Stimulated activated naive B cell treated with anti-CD40 and anti-IgM and Interleukin-4, amounts not matched to agents 10 μg/mL and 1 μg/mL and 100 μg/mL, for 72 hours (primary cell): Measurements from ENCODE around the gene HNF1A.
A peak's percentile ranks its signal among the peaks of the same experiment; 100 is the strongest.

ENCODE experiments used
- ATAC-seq, 2 donors: fragments of 150-1000 bp; cut with Tn5 transposase; replicated peaks; 2 replicates each; pipeline ENCODE4 v1.10.0; 2021; ENCODE audit warnings: moderate library complexity in 1 of 2
- DNase-seq: peaks from one replicate; pipeline ENCODE4 v3.0.0; 2021
- H3K27ac Mint-ChIP-seq: one replicate; pipeline ENCODE4 v1.8.0; 2022; ENCODE audit warnings: mild to moderate bottlenecking, mixed read lengths
- H3K27me3 Mint-ChIP-seq, 2 donors: one replicate each; pipeline ENCODE4 v1.8.0; 2022; ENCODE audit warnings: mixed read lengths in 2 of 2
- H3K36me3 Mint-ChIP-seq, 2 donors: one replicate each; pipeline ENCODE4 v1.8.0; 2022; ENCODE audit warnings: mixed read lengths in 2 of 2, mild to moderate bottlenecking in 1 of 2
- H3K4me1 Mint-ChIP-seq, 2 donors: one replicate each; pipeline ENCODE4 v1.8.0; 2022; ENCODE audit warnings: mixed read lengths in 2 of 2, mild to moderate bottlenecking in 1 of 2
- H3K4me3 Mint-ChIP-seq, 2 donors: one replicate each; pipeline ENCODE4 v1.8.0; 2022; ENCODE audit warnings: mild to moderate bottlenecking in 2 of 2, mixed read lengths in 2 of 2, moderate library complexity in 1 of 2
- H3K9me3 Mint-ChIP-seq, 2 donors: one replicate each; pipeline ENCODE4 v1.8.0; 2022; ENCODE audit warnings: mixed read lengths in 2 of 2, mild to moderate bottlenecking in 1 of 2

HNF1A gene

GRCh38 chr12:120970310-120970709 lies 8.0 kb upstream of the HNF1A start:
- DNase-seq, result no peak
- no peaks in the 10 kb centered on the region for H3K9me3 Mint-ChIP-seq
- no peak overlapping the region for H3K27ac Mint-ChIP-seq
- H3K36me3 Mint-ChIP-seq, result no peaks in the 10 kb centered on the region
- H3K4me3 Mint-ChIP-seq, result no peak overlapping the region
- ATAC-seq, result no peak
- H3K27me3 Mint-ChIP-seq, result peaks cover 6 to 8% of the 10 kb centered on the region in 2 donors
- peaks cover 6% of the 10 kb centered on the region in 2 donors for H3K4me1 Mint-ChIP-seq

- peaks cover 6% of the 10 kb centered on the region in 2 donors for H3K4me1 Mint-ChIP-seq
- no peak overlapping the region for H3K4me3 Mint-ChIP-seq
- no peaks in the 10 kb centered on the region for H3K9me3 Mint-ChIP-seq
- peak; percentile 92 to 94 for ATAC-seq
- no peak overlapping the region for H3K27ac Mint-ChIP-seq
- H3K36me3 Mint-ChIP-seq, result no peaks in the 10 kb centered on the region
- H3K27me3 Mint-ChIP-seq, result peaks cover 0 to 4% of the 10 kb centered on the region in 2 donors
- DNase-seq, result peak; percentile 31
These were observed 6.8 kb upstream of the HNF1A start for GRCh38 chr12:120971299-120972180.

- Mint-ChIP-seq H3K4me1 (peaks cover 6% of the 10 kb centered on the region in 2 donors), H3K9me3 (no peaks in the 10 kb centered on the region), H3K36me3 (no peaks in the 10 kb centered on the region), H3K4me3 (no peak overlapping the region), H3K27me3 (no peaks in the 10 kb centered on the region), H3K27ac (peak overlapping the region; percentile 21)
- DNase-seq (no peak), ATAC-seq (no peak)
These were observed 5.3 kb upstream of the HNF1A start for GRCh38 chr12:120972870-120973543.

- Mint-ChIP-seq H3K4me3 (no peak overlapping the region), H3K27me3 (peaks cover 0 to 8% of the 10 kb centered on the region in 2 donors), H3K27ac (no peak overlapping the region), H3K4me1 (no peaks in the 10 kb centered on the region), H3K9me3 (no peaks in the 10 kb centered on the region), H3K36me3 (no peaks in the 10 kb centered on the region)
- ATAC-seq (no peak), DNase-seq (no peak)
These were observed 630 bp upstream of the HNF1A start for GRCh38 chr12:120977531-120978295.

GRCh38 chr12:120979220-120979861 lies 998 bp downstream of the HNF1A start:
- peaks cover 0 to 8% of the 10 kb centered on the region in 2 donors for H3K27me3 Mint-ChIP-seq
- no peaks in the 10 kb centered on the region for H3K36me3 Mint-ChIP-seq
- no peak for ATAC-seq
- H3K4me1 Mint-ChIP-seq, result no peaks in the 10 kb centered on the region
- DNase-seq, result no peak
- H3K27ac Mint-ChIP-seq, result no peak overlapping the region
- no peak overlapping the region for H3K4me3 Mint-ChIP-seq
- no peaks in the 10 kb centered on the region for H3K9me3 Mint-ChIP-seq

- ATAC-seq (no peak), DNase-seq (no peak)
- Mint-ChIP-seq H3K4me3 (no peak overlapping the region), H3K36me3 (no peaks in the 10 kb centered on the region), H3K9me3 (no peaks in the 10 kb centered on the region), H3K27me3 (peaks cover 0 to 8% of the 10 kb centered on the region in 2 donors), H3K4me1 (no peaks in the 10 kb centered on the region), H3K27ac (no peak overlapping the region)
These were observed 1.7 kb downstream of the HNF1A start for GRCh38 chr12:120979862-120980696.

- Mint-ChIP-seq H3K27me3 (peaks cover 0 to 8% of the 10 kb centered on the region in 2 donors), H3K9me3 (no peaks in the 10 kb centered on the region), H3K27ac (peak overlapping the region; percentile 20), H3K36me3 (no peaks in the 10 kb centered on the region), H3K4me1 (no peaks in the 10 kb centered on the region), H3K4me3 (no peak overlapping the region)
- DNase-seq (no peak), ATAC-seq (no peak)
These were observed 2.5 kb downstream of the HNF1A start for GRCh38 chr12:120980800-120981368.

GRCh38 chr12:120981407-120981941 lies 3.1 kb downstream of the HNF1A start:
- ATAC-seq (no peak), DNase-seq (no peak)
- no peak overlapping the region for H3K27ac Mint-ChIP-seq
- H3K9me3 Mint-ChIP-seq, result no peaks in the 10 kb centered on the region
- H3K27me3 Mint-ChIP-seq, result peaks cover 0 to 8% of the 10 kb centered on the region in 2 donors
- H3K36me3 Mint-ChIP-seq, result no peaks in the 10 kb centered on the region
- H3K4me3 Mint-ChIP-seq, result no peak overlapping the region
- no peaks in the 10 kb centered on the region for H3K4me1 Mint-ChIP-seq

GRCh38 chr12:120982659-120983058 lies 4.3 kb downstream of the HNF1A start:
- Mint-ChIP-seq H3K4me1 (no peaks in the 10 kb centered on the region), H3K36me3 (no peaks in the 10 kb centered on the region)

GRCh38 chr12:120983759-120984158 lies 5.4 kb downstream of the HNF1A start:
- Mint-ChIP-seq H3K4me3 (no peak overlapping the region), H3K36me3 (peaks cover 0 to 3% of the 10 kb centered on the region in 2 donors), H3K27ac (no peak overlapping the region)

More at GRCh38 chr12:120982659-120983058, 4.3 kb downstream of the HNF1A start:
- no peaks in the 10 kb centered on the region for H3K9me3 Mint-ChIP-seq
- peaks cover 0 to 8% of the 10 kb centered on the region in 2 donors for H3K27me3 Mint-ChIP-seq
- DNase-seq (no peak), ATAC-seq (no peak)
- no peak overlapping the region for H3K4me3 Mint-ChIP-seq
- H3K27ac Mint-ChIP-seq, result no peak overlapping the region

GRCh38 chr12:120984351-120984898 lies 6.1 kb downstream of the HNF1A start:
- ATAC-seq, result no peak

More at GRCh38 chr12:120983759-120984158, 5.4 kb downstream of the HNF1A start:
- peaks cover 4 to 15% of the 10 kb centered on the region in 2 donors for H3K27me3 Mint-ChIP-seq
- no peak for ATAC-seq
- DNase-seq, result no peak
- H3K9me3 Mint-ChIP-seq, result peaks cover 3 to 4% of the 10 kb centered on the region in 2 donors
- H3K4me1 Mint-ChIP-seq, result no peaks in the 10 kb centered on the region

GRCh38 chr12:120988234-120988633 lies 9.9 kb downstream of the HNF1A start:
- Mint-ChIP-seq H3K27ac (no peak overlapping the region), H3K36me3 (peaks cover 0 to 3% of the 10 kb centered on the region in 2 donors), H3K9me3 (peaks cover 3 to 4% of the 10 kb centered on the region in 2 donors), H3K4me3 (no peak overlapping the region), H3K27me3 (peaks cover 4 to 19% of the 10 kb centered on the region in 2 donors), H3K4me1 (no peaks in the 10 kb centered on the region)
- ATAC-seq (no peak), DNase-seq (no peak)

More at GRCh38 chr12:120984351-120984898, 6.1 kb downstream of the HNF1A start:
- H3K36me3 Mint-ChIP-seq, result peaks cover 0 to 3% of the 10 kb centered on the region in 2 donors
- peaks cover 3 to 4% of the 10 kb centered on the region in 2 donors for H3K9me3 Mint-ChIP-seq
- no peak overlapping the region for H3K27ac Mint-ChIP-seq
- H3K4me1 Mint-ChIP-seq, result no peaks in the 10 kb centered on the region
- peaks cover 4 to 17% of the 10 kb centered on the region in 2 donors for H3K27me3 Mint-ChIP-seq
- no peak for DNase-seq
- H3K4me3 Mint-ChIP-seq, result no peak overlapping the region
